Measurements from ENCODE around the gene COL26A1.

DNA sequence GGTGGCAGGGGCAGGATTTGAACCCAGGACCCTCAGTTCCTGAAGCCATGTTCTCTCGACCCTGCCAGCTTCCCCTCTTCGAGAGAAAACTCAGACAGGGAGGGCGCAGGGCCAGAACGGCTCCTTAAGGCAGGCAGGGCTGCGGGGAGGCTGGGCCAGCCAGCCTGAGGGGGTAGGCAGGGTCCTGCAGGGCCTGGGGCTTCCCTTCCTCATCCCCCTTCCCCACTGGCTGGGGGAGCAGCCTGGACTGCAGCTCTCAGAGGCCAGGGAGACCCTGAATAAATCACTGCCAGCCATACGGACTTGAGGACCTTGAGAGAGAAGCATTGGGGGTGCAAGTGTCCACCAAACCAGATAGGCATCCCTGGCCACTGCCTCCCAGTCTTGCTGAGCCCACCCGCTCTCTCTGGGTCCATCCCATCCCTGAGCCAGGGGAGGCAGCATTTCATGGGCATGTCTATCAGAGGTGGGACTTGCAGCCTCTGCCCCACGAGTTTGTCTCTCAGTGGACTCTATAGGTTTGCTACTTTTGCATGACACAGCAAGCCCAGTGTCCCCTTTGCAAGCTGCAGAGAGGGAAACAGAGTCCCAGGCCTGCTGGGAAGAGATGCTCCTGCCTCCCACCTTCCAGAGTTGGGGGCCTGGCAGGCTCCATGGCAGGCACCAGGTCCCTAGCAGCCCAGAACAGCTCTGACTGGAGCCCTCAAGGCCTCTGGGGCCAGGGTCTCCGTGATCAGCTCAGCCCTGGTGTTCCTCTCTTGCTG, 195.5 kb downstream of the COL26A1 start:
- TF ChIP-seq, protein P1, sequence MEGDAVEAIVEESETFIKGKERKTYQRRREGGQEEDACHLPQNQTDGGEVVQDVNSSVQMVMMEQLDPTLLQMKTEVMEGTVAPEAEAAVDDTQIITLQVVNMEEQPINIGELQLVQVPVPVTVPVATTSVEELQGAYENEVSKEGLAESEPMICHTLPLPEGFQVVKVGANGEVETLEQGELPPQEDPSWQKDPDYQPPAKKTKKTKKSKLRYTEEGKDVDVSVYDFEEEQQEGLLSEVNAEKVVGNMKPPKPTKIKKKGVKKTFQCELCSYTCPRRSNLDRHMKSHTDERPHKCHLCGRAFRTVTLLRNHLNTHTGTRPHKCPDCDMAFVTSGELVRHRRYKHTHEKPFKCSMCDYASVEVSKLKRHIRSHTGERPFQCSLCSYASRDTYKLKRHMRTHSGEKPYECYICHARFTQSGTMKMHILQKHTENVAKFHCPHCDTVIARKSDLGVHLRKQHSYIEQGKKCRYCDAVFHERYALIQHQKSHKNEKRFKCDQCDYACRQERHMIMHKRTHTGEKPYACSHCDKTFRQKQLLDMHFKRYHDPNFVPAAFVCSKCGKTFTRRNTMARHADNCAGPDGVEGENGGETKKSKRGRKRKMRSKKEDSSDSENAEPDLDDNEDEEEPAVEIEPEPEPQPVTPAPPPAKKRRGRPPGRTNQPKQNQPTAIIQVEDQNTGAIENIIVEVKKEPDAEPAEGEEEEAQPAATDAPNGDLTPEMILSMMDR (IDR thresholded peaks at IDR 0.05), result no peak
- TF ChIP-seq POLR2A (IDR thresholded peaks at IDR 0.05) (no peak), EP300 (IDR thresholded peaks at IDR 0.05; ENCODE audit: low read depth) (no peak)

All from transverse colon (tissue), 3 donors.